Inflammatory macrophage (primary cell): ENCODE results near the gene SPAG6.
"Not testable (repeated sequence)": the region's sequence is repeated elsewhere in the genome, so short reads cannot be mapped to it uniquely, and the experiment has no call there.

Experiments
- DNase-seq, 2 donors: peaks; one replicate each; pipeline ENCODE4 v3.0.0-alpha.2; 2020 to 2022

Gene SPAG6

GRCh38 chr10:22374489-22375126 lies 29.3 kb downstream of the SPAG6 start:
- DNase-seq: no peak

- no peak for DNase-seq
Measured at GRCh38 chr10:22379059-22379458, 33.8 kb downstream of the SPAG6 start.

- DNase-seq: no peak
Measured at GRCh38 chr10:22381262-22381661, 36.0 kb downstream of the SPAG6 start.

GRCh38 chr10:22386503-22386902 lies 41.2 kb downstream of the SPAG6 start:
- DNase-seq: no peak

GRCh38 chr10:22389856-22390589 lies 44.7 kb downstream of the SPAG6 start:
- DNase-seq: no peak

- no peak for DNase-seq
Measured at GRCh38 chr10:22391600-22391999, 46.3 kb downstream of the SPAG6 start.

GRCh38 chr10:22396195-22396594 lies 50.9 kb downstream of the SPAG6 start:
- not testable (repeated sequence) for DNase-seq

GRCh38 chr10:22406916-22407315 lies 61.6 kb downstream of the SPAG6 start:
- not testable (repeated sequence) for DNase-seq

- DNase-seq: peak in 1 of 2 donors; percentile 21
Measured at GRCh38 chr10:22410394-22410793, 65.1 kb downstream of the SPAG6 start.

GRCh38 chr10:22410846-22411245 lies 65.5 kb downstream of the SPAG6 start:
- DNase-seq: no peak

- DNase-seq: no peak
Measured at GRCh38 chr10:22414146-22414545, 68.8 kb downstream of the SPAG6 start.

- DNase-seq: no peak
Measured at GRCh38 chr10:22415072-22415471, 69.8 kb downstream of the SPAG6 start.

GRCh38 chr10:22417736-22418268 lies 72.5 kb downstream of the SPAG6 start:
- DNase-seq: no peak

GRCh38 chr10:22420787-22421517 lies 75.7 kb downstream of the SPAG6 start:
- peak; percentile 32 to 43 for DNase-seq

- DNase-seq: no peak
Measured at GRCh38 chr10:22426653-22427052, 81.4 kb downstream of the SPAG6 start.

GRCh38 chr10:22427101-22427500 lies 81.8 kb downstream of the SPAG6 start:
- DNase-seq: no peak

GRCh38 chr10:22427890-22428571 lies 82.7 kb downstream of the SPAG6 start:
- no peak for DNase-seq

- no peak for DNase-seq
Measured at GRCh38 chr10:22429146-22429545, 83.8 kb downstream of the SPAG6 start.

GRCh38 chr10:22429981-22430421 lies 84.7 kb downstream of the SPAG6 start:
- DNase-seq: no peak

- peak; percentile 82 to 96 for DNase-seq
Measured at GRCh38 chr10:22433875-22434274, 88.6 kb downstream of the SPAG6 start.

GRCh38 chr10:22434521-22434920 lies 89.2 kb downstream of the SPAG6 start:
- peak; percentile 23 to 47 for DNase-seq

- DNase-seq: no peak
Measured at GRCh38 chr10:22435650-22436049, 90.4 kb downstream of the SPAG6 start.

- DNase-seq: no peak
Measured at GRCh38 chr10:22436526-22436892, 91.2 kb downstream of the SPAG6 start.
